Skeletal muscle satellite cell (primary cell): ENCODE measurements around the gene ARHGAP10. TPM values are rescaled to one million over a fixed set of nuclear protein-coding genes. Genes with fewer than 3 reads are reported as not detected.

Experiments used
- H3K27me3 ChIP-seq: 2 replicates; pipeline ENCODE4 v1.7.0; 2013; ENCODE audit warnings: low read length; ENCODE audit not compliant: control insufficient read depth, insufficient read depth
- H3K36me3 ChIP-seq: 2 replicates; pipeline ENCODE4 v1.7.0; 2013; ENCODE audit warnings: mild to moderate bottlenecking, control low read depth, low read length; ENCODE audit not compliant: insufficient read depth
- H3K4me1 ChIP-seq: 2 replicates; pipeline ENCODE4 v1.7.0; 2013; ENCODE audit warnings: low read length; ENCODE audit not compliant: control insufficient read depth, insufficient read depth
- H3K4me2 ChIP-seq: 2 replicates; pipeline ENCODE4 v1.7.0; 2013; ENCODE audit warnings: mild to moderate bottlenecking, low read length
- H3K4me3 ChIP-seq: 2 replicates; pipeline ENCODE4 v1.7.0; 2013; ENCODE audit warnings: low read length
- H3K9ac ChIP-seq: 2 replicates; pipeline ENCODE4 v1.7.0; 2013; ENCODE audit warnings: mild to moderate bottlenecking, low read depth, low read length, moderate library complexity
- H3K9me3 ChIP-seq: replicated peaks from 2 replicates; pipeline ENCODE4 v1.7.0; 2013; ENCODE audit warnings: mild to moderate bottlenecking, control low read depth, low read length
- small RNA-seq: library from RNA; depleted of rRNA; stranded (forward); fragments of <200 nt; gene quantifications from one replicate; pipeline ENCODE3, GENCODE V24; 2012

Gene ARHGAP10

DNA sequence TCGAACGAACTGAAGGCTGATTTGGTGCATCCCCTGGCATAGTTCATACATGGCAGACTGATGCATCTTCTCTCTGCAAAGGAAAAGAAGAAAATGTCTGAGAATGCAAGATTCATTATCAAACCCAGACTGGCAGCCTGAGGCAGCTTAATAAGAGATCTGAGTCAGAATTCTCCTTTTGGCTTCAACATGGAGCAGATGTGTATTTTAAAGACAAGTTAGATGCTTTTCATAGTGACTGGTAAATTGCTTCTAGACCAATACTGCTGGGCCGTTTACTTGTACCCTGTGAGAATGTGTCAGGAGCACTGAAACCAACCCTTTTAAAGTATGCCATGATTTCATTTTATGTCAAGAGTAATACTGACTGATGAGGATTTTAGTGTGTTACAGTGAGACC lies 388.3 kb downstream of the ARHGAP10 start:
- H3K4me1 ChIP-seq, result peaks cover 7% of the 10 kb centered on the region
- no peak overlapping the region for H3K9ac ChIP-seq
- H3K27me3 ChIP-seq, result no peaks in the 10 kb centered on the region
- peaks cover 5% of the 10 kb centered on the region for H3K9me3 ChIP-seq
- no peak overlapping the region for H3K4me3 ChIP-seq
- H3K4me2 ChIP-seq, result no peak overlapping the region
- no peaks in the 10 kb centered on the region for H3K36me3 ChIP-seq

Small RNAs within 50 kb of the gene (small RNA-seq; reads per million reads assigned to genes)
- gene MIR4799, result 1.3 reads per million, percentile 47 among the genes with 10 or more reads in this experiment
- gene RN7SL254P, result not detected
- gene RNA5SP165, result not detected
